Stimulated activated CD8-positive, alpha-beta memory T cell treated with anti-CD3 and anti-CD28 coated beads, Interleukin-15, amount 100 ng/mL, for 24 hours (primary cell): ENCODE measurements around the gene OR51B6.
"Not testable (repeated sequence)": the region's sequence is repeated elsewhere in the genome, so short reads cannot be mapped to it uniquely, and the experiment has no call there.

Source experiments
- DNase-seq: peaks from one replicate; pipeline ENCODE4 v3.0.0-alpha.2; 2020; ENCODE audit warnings: low read depth

OR51B6 gene

DNA sequence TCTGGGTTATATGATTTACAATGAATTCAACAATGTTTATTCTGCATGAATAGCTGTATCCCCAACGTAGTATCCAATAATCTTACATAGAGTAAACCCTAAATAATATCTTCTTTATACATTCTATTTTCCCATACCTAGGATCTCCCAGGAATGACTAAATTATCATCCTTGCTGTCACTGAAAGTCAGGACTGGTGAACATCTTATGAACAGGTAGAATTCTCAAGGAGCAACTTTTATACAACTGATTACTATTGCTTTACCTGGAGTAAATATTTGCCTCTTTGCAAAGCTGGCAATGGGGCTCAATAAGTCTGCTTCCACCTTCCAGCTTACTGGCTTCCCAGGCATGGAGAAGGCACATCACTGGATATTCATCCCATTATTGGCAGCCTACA lies at the start of gene OR51B6:
TSS of gene OR51B6 (plus strand) at position 301 of the 400 bp plus-strand sequence. CDS start at position 301, 0 bp downstream.
- no peak for DNase-seq

GRCh38 chr11:5301846-5302245 lies 49.5 kb upstream of the OR51B6 start, which contains the start of gene OR51B4:
Gene OR51B4 (minus strand): TSS chr11:5301946. CDS start chr11:5301946, 0 bp downstream.
- DNase-seq, result no peak

DNA sequence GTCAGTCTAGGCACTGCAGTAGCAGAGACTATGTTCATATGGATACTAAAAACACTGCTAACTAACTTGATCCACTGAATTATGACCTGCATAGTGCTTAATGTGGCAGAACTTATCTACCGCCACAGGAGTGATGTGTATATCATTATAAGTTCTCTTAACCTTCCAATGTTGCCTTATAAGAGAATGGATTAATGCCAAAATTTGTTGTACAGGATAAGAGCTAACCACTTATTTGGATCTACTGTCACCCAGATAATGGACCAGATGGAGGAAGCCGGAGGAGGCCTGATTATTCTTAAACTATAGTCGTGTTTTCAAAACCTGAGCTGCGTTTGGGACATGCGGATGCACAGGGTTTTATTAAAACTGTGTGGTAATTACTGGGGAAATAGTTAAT lies 47.7 kb upstream of the OR51B6 start:
- DNase-seq, result no peak

DNA sequence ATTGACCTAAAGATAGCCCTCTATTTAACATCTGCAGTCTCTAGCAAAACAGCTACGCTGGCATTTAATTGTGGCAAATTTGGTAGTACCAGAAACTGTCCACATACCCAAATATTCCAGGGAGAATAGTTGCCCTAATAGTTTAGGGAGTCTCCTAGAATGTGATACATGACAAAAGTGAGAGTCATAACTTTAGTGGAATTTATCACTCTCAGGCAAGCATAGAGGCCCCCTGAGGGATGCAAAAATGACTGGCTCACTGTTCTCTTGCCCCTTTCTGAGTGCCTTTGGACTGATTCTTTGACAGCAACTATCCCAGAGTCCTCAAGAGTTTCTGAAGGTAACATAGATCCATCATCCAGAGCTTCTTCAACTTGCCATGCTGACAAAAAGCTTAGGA lies 47.3 kb upstream of the OR51B6 start:
- DNase-seq, result no peak

DNA sequence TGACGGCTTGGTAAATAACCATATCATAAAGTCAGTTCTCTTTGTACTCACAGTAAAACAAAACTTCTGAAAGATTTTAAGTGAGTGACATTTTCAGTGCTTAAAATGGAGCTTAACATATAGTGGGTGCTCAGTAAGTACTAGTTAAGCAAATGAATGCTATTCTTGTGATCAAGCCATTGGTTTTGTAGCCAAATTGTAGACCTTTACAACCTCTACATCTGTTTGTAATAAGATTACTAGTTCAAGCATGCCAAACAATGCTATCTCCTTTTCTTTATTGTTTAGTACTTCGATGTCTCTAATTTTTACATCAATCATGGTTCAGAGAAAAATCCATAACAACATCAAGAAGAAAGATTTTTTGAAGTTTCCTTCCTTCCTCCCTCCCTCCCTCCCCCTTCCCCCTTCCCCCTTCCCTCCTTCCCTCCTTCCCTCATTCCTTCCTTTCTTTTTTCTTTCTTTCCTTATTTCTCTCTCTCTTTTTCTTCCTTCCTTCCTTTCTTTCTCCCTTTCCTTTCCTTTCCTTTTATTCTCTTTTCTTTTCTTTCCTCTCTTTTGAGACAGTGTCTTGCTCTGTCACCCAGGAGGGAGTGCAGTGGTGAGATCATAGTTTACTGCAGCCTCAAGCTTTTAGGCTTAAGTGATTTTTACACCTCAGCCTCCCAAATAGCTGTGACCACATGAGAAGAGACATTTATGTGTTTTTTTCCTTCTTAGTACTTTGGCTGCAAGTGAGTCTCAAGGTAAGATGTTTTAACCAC lies 43.9 kb upstream of the OR51B6 start:
- no peak for DNase-seq

GRCh38 chr11:5310423-5310822 lies 40.9 kb upstream of the OR51B6 start:
- no peak for DNase-seq

DNA sequence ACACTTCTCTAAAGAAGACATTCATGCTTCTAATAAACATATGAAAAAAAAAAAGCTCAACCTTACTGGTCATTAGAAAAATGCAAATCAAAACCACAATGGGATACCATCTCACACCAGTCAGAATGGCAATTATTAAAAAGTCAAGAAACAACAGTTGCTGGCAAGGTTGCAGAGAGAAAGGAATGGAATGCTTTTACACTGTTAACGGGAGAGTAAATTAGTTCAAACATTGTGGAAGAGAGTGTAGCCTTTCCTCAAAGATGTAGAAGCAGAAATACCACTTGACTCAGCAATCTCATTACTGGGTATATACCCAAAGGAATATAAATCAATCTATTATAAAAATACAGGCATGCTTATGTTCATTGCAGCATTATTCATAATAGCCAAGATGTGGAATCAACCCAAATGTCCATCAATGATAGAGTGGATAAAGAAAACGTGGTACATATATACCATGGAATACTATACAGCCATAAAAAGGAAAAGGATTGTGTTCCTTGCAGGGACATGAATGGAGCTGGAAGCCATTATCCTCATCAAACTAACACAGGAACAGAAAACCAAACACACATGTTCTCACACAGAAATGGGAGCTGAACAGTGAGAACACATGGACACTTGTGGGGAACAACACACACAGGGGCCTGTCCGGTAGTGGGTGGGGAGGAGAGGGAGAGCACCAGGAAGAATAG lies 37.8 kb upstream of the OR51B6 start:
- DNase-seq, result not testable (repeated sequence)

DNA sequence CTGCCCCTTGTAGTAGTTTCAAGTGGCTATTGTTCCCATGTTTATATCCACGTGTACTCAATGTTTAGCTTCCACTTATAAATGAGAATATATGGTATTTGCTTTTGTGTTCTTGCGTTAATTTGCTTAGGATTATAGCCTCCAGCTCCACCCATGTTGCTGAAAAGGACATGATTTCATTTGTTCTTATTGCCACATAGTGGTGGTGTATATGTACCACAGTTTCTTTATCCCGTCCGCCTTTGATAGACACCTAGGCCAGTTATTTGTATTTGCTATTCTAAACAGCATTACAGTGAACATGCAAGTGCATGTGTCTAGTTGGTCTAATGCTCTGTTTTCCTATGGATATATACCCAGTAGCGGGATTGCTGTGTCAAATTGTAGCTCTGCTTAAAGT lies 34.0 kb upstream of the OR51B6 start:
- DNase-seq, result no peak

DNA sequence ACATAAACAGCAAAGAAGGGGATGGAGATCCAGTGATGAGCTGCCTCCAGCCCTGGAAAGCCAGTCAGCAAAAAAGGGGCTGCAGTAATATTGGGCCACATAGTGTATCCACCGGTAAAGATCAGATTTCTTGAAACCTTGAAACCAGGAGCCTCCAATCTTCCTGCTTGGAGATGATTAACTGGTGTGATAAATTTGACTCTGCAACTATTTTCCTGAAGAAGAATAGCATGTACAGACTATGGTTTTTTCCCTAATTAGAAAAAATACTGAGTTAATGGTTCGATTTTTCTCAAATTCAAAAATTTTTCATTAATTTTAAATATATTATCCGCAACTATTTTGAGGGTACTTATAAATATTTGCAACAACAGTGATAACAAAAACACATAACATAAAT lies 27.1 kb upstream of the OR51B6 start, which contains the start of gene OR51B2:
TSS of gene OR51B2 (minus strand) at position 101 of the 400 bp plus-strand sequence. CDS start at position 101, 0 bp downstream.
- no peak for DNase-seq

DNA sequence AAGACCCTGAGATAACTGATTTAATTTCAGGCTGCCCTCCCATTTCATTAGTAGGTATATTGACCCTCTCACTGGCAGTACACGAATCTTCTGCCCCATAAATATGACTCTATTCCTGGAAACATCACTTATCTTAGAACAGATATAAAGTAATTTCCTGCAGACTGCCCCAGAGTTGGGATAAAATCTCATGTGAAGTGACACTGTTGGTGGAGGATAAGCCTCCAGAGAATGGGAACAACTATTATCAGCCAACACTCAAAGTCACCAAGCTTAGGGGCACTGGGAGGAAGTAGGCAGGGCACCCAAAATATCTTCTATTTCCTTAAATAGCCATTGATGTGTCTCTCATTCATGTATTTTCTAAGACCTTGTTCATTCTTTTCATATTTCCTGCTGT lies 16.1 kb upstream of the OR51B6 start:
- no peak for DNase-seq

- no peak for DNase-seq
These were observed 15.0 kb upstream of the OR51B6 start for GRCh38 chr11:5336331-5336730.

DNA sequence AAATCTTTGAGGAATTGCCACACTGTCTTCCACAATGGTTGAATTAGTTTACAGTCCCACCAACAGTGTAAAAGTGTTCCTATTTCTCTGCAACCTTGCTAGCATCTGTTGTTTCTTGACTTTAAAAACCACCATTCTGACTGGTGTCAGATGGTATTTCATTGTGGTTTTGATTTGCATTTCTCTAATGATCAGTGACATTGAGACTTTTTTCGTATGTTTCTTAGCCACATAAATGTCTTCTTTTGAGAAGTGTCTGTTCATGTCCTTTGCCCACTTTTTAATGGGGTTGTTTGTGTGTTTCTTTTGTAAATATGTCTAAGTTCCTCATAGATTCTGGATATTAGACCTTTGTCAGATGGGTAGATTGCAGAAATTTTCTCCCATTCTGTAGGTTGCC lies 14.1 kb upstream of the OR51B6 start:
- DNase-seq, result not testable (repeated sequence)

GRCh38 chr11:5339771-5340322 lies 11.5 kb upstream of the OR51B6 start:
- no peak for DNase-seq

GRCh38 chr11:5343474-5344335 lies 7.6 kb upstream of the OR51B6 start, which contains the start of gene OR51B5:
Gene OR51B5 (minus strand): TSS chr11:5343524. CDS start chr11:5343524, 0 bp downstream.
- no peak for DNase-seq

DNA sequence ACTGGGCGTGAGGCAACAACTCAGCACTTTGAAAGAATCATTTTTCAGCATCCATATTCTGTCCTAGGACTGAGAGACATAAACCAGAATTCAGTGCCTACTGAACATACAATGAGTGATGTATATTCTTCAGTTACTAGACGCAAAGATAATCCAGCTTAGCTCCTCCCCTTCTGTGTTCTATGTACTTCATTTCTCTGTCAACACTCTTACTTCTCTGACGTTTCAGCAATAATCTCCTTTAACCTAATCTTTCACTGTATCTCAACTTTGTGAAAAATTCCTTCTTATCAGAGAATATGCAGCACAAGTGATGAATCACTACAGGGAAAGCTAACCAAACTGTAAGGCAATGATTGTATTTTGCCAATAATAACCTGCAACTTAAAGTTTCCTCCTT lies 5.5 kb upstream of the OR51B6 start:
- no peak for DNase-seq

- DNase-seq, result no peak
These were observed 2.6 kb upstream of the OR51B6 start for GRCh38 chr11:5348551-5349194.

DNA sequence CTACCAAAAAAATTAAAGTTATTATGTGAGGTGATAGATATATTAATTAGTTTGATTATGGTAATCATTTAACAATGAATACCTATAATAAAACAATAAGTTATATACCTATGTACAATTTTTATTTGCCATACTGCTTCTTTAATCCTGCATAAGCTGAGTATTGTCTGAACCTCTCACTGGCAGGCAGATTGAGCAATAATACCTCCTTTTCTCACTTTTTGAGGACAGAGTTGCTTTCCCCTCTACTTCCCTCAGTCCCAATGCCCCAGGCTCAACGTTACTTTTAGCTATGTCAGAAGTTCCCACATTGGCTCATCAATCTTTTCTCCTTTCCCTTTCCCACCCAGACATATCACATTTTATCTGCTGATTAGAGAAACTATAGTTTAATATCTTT lies 1.8 kb upstream of the OR51B6 start:
- no peak for DNase-seq

DNA sequence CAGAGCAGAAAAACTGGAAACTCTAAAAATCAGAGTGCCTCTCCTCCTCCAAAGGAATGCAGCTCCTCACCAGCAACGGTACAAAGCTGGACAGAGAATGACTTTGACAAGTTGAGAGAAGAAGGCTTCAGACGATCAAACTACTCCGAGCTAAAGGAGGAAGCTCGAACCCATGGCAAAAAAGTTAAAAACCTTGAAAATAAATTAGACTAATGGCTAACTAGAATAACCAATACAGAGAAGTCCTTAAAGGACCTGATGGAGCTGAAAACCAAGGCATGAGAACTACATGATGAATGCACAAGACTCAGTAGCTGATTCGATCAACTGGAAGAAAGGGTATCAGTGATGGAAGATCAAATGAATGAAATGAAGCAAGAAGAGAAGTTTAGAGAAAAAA lies 4.7 kb downstream of the OR51B6 start:
- DNase-seq, result not testable (repeated sequence)

- DNase-seq, result no peak
These were observed 10.8 kb downstream of the OR51B6 start for GRCh38 chr11:5362017-5362625.

GRCh38 chr11:5363679-5364078 lies 12.4 kb downstream of the OR51B6 start:
- DNase-seq, result no peak

DNA sequence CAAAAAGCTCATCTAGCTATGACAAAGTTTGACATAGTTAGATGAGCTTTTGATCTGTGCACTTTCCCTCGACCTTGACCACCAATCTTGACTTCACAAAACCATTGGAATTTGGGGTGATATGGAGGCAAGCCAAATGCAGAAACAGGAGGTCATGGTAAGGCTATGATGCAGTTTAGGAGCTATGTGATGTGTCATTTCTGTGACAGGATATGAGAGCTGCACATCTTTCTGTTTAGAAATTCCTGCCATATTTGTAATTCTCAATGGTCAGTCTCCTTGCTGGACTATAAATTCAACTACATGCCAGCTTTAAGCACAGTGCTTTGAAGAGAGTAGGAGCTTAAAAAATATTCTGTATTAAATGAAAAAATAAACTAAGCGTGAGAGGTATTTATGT lies 12.9 kb downstream of the OR51B6 start:
- no peak for DNase-seq
